Activated naive CD4-positive, alpha-beta T cell treated with anti-CD3 and anti-CD28 coated beads, Interleukin-2, amount 50 U/mL, for 72 hours (primary cell): ENCODE data around the gene IDH2. TPM values are rescaled to one million over a fixed set of nuclear protein-coding genes. Genes with fewer than 3 reads are reported as not detected.

ENCODE experiments used
- ATAC-seq, 2 donors: fragments of 150-1000 bp; cut with Tn5 transposase; 2 replicates each; pipeline ENCODE4 v1.10.0; 2021; ENCODE audit warnings: mild to moderate bottlenecking in 2 of 2, moderate library complexity in 2 of 2
- DNase-seq, 2 donors: peaks; one replicate each; pipeline ENCODE4 v3.0.0; 2021 to 2022; ENCODE audit warnings: low spot score in 2 of 2
- H3K27ac Mint-ChIP-seq, 2 donors: one replicate each; pipeline ENCODE4 v1.8.0; 2022; ENCODE audit warnings: mild to moderate bottlenecking in 2 of 2, mixed read lengths in 2 of 2
- H3K36me3 Mint-ChIP-seq, 2 donors: one replicate each; pipeline ENCODE4 v1.8.0; 2022; ENCODE audit warnings: mixed read lengths in 2 of 2
- H3K9me3 Mint-ChIP-seq, 2 donors: one replicate each; pipeline ENCODE4 v1.8.0; 2022; ENCODE audit warnings: mixed read lengths in 2 of 2
- total RNA-seq, 2 donors: library from RNA; stranded (reverse); gene quantifications; one replicate each; pipeline ENCODE4 v1.2.3, GENCODE V29; 2022

The IDH2 gene
- total RNA-seq, 2 donors from 2014 or later = 203 to 242 TPM

DNA sequence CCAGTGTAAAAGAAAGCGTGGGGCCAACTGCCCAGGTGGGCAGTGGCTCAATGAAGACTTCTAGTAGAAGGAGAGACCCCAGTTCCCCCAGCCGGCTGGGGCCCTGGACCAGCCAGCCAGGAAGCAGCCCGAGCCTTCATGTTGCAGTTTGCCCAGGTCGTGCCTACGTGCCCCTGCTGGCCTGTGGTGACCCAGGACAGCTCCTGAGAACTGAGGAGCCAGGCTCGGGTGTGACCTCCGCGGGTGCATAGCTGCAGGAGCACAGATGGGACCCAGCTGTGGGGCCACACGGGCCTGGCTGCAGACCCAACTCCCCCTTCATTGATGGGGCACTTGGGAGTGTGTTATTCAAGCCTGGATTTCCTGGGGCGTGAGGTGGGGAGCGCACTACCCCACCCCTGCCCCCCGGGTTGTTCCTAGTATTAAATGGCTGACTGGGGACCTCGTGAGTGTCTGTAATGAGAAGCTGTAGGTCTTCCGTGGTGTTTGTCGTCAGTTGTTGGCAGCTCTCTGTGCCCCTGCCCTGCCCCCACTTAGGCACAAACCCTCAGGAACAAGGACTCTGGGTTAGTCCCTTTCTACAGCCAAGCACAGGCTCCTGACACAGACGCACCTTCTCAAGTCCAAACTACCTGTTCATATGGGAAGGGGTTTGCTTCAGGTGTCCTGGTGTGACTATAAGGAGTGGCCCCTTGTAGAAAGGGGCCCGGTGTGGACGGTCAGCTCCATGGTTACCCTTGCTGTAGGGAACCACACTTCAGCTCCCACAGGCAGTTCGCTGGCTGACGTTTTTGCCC lies 39.1 kb downstream of the IDH2 start:
- Mint-ChIP-seq H3K27ac (no peak overlapping the region), H3K36me3 (no peaks in the 10 kb centered on the region), H3K9me3 (no peaks in the 10 kb centered on the region)
- no peak for ATAC-seq
- DNase-seq = no peak

GRCh38 chr15:90062462-90062932 lies 39.8 kb downstream of the IDH2 start:
- DNase-seq (no peak), ATAC-seq (no peak)
- Mint-ChIP-seq H3K36me3 (no peaks in the 10 kb centered on the region), H3K27ac (peak overlapping the region; percentile 56 to 81), H3K9me3 (no peaks in the 10 kb centered on the region)

DNA sequence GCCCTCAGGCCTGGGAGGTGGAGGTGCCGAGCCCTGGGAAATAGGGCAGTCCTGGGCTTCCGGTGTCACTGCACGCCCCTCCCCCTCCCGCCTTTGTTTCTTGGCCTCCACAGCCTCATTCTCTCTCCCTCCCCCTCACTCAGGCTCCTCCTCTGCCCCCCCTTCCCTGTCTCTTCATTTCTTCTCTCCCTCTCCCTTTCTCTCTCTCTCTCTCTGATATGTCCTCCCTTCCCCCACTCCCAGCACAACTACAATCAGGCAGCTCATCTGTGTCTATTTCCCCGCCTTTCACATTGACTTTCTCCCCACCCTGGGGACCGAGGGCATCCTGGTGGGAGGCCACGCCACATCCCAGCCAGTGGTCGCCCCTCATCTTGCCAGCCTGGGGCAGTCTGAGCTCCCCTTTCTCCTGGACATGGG lies 40.2 kb downstream of the IDH2 start:
- no peaks in the 10 kb centered on the region for H3K9me3 Mint-ChIP-seq
- ATAC-seq (no peak), DNase-seq (no peak)
- peak overlapping the region; percentile 56 to 81 for H3K27ac Mint-ChIP-seq
- H3K36me3 Mint-ChIP-seq = no peaks in the 10 kb centered on the region

GRCh38 chr15:90060797-90061196 lies 41.5 kb downstream of the IDH2 start:
- H3K36me3 Mint-ChIP-seq = no peaks in the 10 kb centered on the region
- no peaks in the 10 kb centered on the region for H3K9me3 Mint-ChIP-seq
- ATAC-seq (no peak), DNase-seq (no peak)
- H3K27ac Mint-ChIP-seq = peak overlapping the region in 1 of 2 donors; percentile 84

GRCh38 chr15:90059208-90059985 lies 42.9 kb downstream of the IDH2 start:
- Mint-ChIP-seq H3K9me3 (no peaks in the 10 kb centered on the region), H3K27ac (peak overlapping the region; percentile 91 to 94), H3K36me3 (no peaks in the 10 kb centered on the region)
- ATAC-seq (peak; percentile 94 to 97), DNase-seq (peak; percentile 74 to 86)

DNA sequence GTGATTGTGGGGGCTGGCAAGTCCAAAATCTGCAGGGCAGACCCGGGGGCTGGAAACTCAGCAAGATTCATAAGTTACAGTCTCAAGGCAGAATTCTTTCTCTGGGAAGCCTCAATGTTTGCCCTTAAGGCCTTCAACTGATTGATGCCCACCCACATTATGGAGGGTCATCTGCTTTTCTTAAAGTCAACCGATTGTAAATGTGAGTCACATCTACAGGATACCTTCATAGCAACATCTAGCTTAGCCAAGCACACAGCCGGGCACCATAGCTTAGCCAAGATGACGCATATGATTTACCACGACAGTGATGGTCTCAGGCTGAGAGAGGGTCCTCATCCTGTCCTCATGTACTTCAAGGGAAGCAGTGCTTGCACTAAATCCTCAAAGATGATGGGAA lies 43.5 kb downstream of the IDH2 start:
- no peak for ATAC-seq
- Mint-ChIP-seq H3K36me3 (no peaks in the 10 kb centered on the region), H3K9me3 (no peaks in the 10 kb centered on the region), H3K27ac (peak overlapping the region; percentile 91 to 94)
- DNase-seq = no peak

DNA sequence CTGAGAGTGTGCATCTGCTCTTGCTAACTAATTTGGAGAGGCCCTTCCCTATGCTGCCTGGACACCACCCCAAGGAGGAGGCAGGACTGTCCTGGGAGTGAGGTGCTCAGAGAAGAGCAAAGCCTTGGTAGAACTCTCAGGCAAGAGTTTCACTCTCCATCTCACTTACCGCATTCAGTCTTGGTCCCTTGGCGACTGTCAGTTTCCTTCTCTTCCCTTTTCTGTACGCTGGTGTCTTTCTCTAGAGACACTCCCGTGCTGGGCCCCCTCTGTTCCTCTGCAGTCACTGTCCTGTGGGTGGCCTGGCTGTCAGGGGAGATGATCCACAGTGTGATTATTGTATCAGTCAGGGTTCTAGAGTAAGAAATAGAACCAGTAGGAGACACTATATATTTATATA lies 44.0 kb downstream of the IDH2 start:
- Mint-ChIP-seq H3K36me3 (no peaks in the 10 kb centered on the region), H3K9me3 (no peaks in the 10 kb centered on the region), H3K27ac (no peak overlapping the region)
- DNase-seq = no peak
- peak in 1 of 2 donors; percentile 27 for ATAC-seq

DNA sequence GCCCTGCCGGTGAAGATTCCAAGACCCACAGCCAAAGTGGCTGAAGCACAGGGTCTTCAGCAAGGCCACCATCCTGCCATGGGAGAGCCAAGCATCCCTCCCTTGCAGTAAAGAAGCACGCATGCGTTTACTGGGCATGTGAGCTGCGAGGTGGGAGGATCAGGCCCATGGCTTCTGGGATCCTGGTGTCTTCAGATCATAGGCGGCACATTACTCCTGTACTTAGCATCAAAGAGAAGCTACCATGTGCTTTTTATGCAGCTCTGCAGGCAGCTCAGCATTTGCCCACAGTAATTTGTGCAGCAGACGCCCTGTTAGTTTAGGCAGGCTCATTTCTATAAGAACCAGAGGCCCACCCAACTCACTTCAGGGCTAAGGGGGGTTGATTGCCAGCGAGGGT lies 45.7 kb downstream of the IDH2 start:
- H3K9me3 Mint-ChIP-seq = no peaks in the 10 kb centered on the region
- H3K36me3 Mint-ChIP-seq = no peaks in the 10 kb centered on the region
- ATAC-seq (no peak), DNase-seq (no peak)
- H3K27ac Mint-ChIP-seq = no peak overlapping the region

- ATAC-seq = no peak
- H3K27ac Mint-ChIP-seq = no peak overlapping the region
- H3K9me3 Mint-ChIP-seq = no peaks in the 10 kb centered on the region
- no peaks in the 10 kb centered on the region for H3K36me3 Mint-ChIP-seq
- DNase-seq = no peak
Measured at GRCh38 chr15:90055182-90055581, 47.1 kb downstream of the IDH2 start.

GRCh38 chr15:90054618-90055097 lies 47.6 kb downstream of the IDH2 start:
- Mint-ChIP-seq H3K27ac (peak overlapping the region; percentile 38 to 58), H3K9me3 (no peaks in the 10 kb centered on the region), H3K36me3 (no peaks in the 10 kb centered on the region)
- no peak for ATAC-seq
- no peak for DNase-seq

GRCh38 chr15:90053685-90054466 lies 48.4 kb downstream of the IDH2 start:
- ATAC-seq = no peak
- Mint-ChIP-seq H3K36me3 (no peaks in the 10 kb centered on the region), H3K9me3 (no peaks in the 10 kb centered on the region), H3K27ac (peak overlapping the region in 1 of 2 donors; percentile 58)
- DNase-seq = no peak

- no peak for ATAC-seq
- H3K9me3 Mint-ChIP-seq = no peaks in the 10 kb centered on the region
- H3K27ac Mint-ChIP-seq = peak overlapping the region; percentile 11 to 66
- H3K36me3 Mint-ChIP-seq = no peaks in the 10 kb centered on the region
- DNase-seq = no peak
Measured at GRCh38 chr15:90051874-90052273, 50.4 kb downstream of the IDH2 start.

GRCh38 chr15:90049666-90050604 lies 52.3 kb downstream of the IDH2 start:
- no peak for DNase-seq
- no peaks in the 10 kb centered on the region for H3K9me3 Mint-ChIP-seq
- ATAC-seq = no peak
- peak overlapping the region in 1 of 2 donors; percentile 94 for H3K27ac Mint-ChIP-seq
- no peaks in the 10 kb centered on the region for H3K36me3 Mint-ChIP-seq

DNA sequence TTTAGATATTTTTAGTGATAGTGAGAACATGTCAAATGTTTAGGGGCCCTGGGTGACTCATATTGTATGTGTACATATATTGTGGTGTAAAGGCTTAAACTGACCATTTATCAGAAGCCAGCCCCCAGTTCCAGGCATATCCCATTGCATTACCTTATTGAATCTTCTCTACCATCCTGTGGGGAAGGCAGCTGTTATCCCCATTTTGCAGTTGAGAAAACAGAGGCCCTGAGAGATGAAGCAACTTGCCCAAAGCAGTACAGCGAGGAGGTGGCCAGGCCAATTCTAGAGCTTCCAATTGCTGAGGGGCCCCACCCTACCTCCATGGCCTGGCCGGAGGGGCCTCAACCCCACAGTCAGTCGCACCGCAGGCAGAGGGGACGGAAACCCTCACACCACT lies 53.2 kb downstream of the IDH2 start:
- ATAC-seq (no peak), DNase-seq (no peak)
- no peaks in the 10 kb centered on the region for H3K9me3 Mint-ChIP-seq
- peak overlapping the region in 1 of 2 donors; percentile 50 for H3K27ac Mint-ChIP-seq
- no peaks in the 10 kb centered on the region for H3K36me3 Mint-ChIP-seq

- Mint-ChIP-seq H3K9me3 (no peaks in the 10 kb centered on the region), H3K36me3 (no peaks in the 10 kb centered on the region), H3K27ac (no peak overlapping the region)
- no peak for ATAC-seq
- no peak for DNase-seq
Measured at GRCh38 chr15:90047956-90048575, 54.2 kb downstream of the IDH2 start.
